MCF 10A (cell line): ENCODE measurements around the gene PPDPF. TPM values are rescaled to one million over a fixed set of nuclear protein-coding genes. Genes with fewer than 3 reads are reported as not detected.

Experiments used
- BruUV-seq: library from RNA; stranded (reverse); fragments of 400-500 nt; replicated peaks from 2 replicates; lab custom pipeline; 2021; lab: Mats Ljungman, UMichigan
- CTCF ChIA-PET: fragments of 300-600 bp; sonication (Branson Sonifier 250); formaldehyde crosslinking; extraction: SDS; loops from one replicate; lab custom pipeline; 2021; ENCODE audit warnings: antibody characterized with exemption, inconsistent platforms; lab: Yijun Ruan, JAX
- POLR2A ChIA-PET: fragments of 300-600, 350-650 bp; sonication (Branson Sonifier 250); formaldehyde crosslinking; extraction: SDS; loops from one replicate; lab custom pipeline; 2020; ENCODE audit warnings: antibody characterized with exemption, inconsistent platforms; lab: Yijun Ruan, JAX
- DNase-seq: peaks from one replicate; pipeline ENCODE4 v3.0.0-alpha.2; 2018; ENCODE audit not compliant: unreplicated experiment
- H3K27ac Mint-ChIP-seq: one replicate; pipeline ENCODE4 v1.8.0; 2022; ENCODE audit warnings: mild to moderate bottlenecking, low read depth, mixed read lengths; ENCODE audit not compliant: unreplicated experiment
- H3K27me3 Mint-ChIP-seq: one replicate; pipeline ENCODE4 v1.8.0; 2022; ENCODE audit warnings: mixed read lengths; ENCODE audit not compliant: insufficient read depth, unreplicated experiment
- H3K36me3 Mint-ChIP-seq: one replicate; pipeline ENCODE4 v1.8.0; 2022; ENCODE audit warnings: mild to moderate bottlenecking, moderate library complexity, mixed read lengths; ENCODE audit not compliant: insufficient read depth, unreplicated experiment
- H3K4me1 Mint-ChIP-seq: one replicate; pipeline ENCODE4 v1.8.0; 2022; ENCODE audit warnings: mixed read lengths; ENCODE audit not compliant: insufficient read depth, unreplicated experiment
- H3K4me3 Mint-ChIP-seq: one replicate; pipeline ENCODE4 v1.8.0; 2022; ENCODE audit warnings: mild to moderate bottlenecking, moderate library complexity, mixed read lengths; ENCODE audit not compliant: unreplicated experiment
- H3K9me3 Mint-ChIP-seq: one replicate; pipeline ENCODE4 v1.8.0; 2022; ENCODE audit warnings: mixed read lengths; ENCODE audit not compliant: unreplicated experiment
- intact Hi-C: fragments of 100-400 bp; cut with micrococcal nuclease; formaldehyde crosslinking; loops from 2 replicates; pipeline ENCODE4 v1.14.1; 2022
- total RNA-seq: library from RNA; stranded (reverse); gene quantifications from 2 replicates; pipeline ENCODE4 v1.2.3, GENCODE V29; 2022
- TF ChIP-seq, protein P1 (sequence below): fragments of 200-600 bp; IDR thresholded peaks from one replicate; pipeline ENCODE4 v1.8.0; 2022; ENCODE audit warnings: antibody characterized with exemption, mild to moderate bottlenecking; ENCODE audit not compliant: unreplicated experiment

Gene PPDPF
- total RNA-seq, 1 experiment from 2014 or later, result 315 TPM

- DNase-seq, result peak; percentile 34
- ChIA-PET POLR2A (no interaction called here), CTCF (interaction anchor here (0.7 to 1.3 kb wide), 2 partner anchors 9 to 13 kb away, joined by 3 read pairs; no protein-coding TSS in a partner anchor)
- Mint-ChIP-seq H3K27ac (no peak within 1 kb of the TSS), H3K9me3 (no peaks in the 10 kb centered on the region), H3K4me1 (peaks cover 21% of the 10 kb centered on the region), H3K27me3 (no peaks in the 10 kb centered on the region), H3K4me3 (no peak within 1 kb of the TSS), H3K36me3 (peaks cover 7% of the 10 kb centered on the region)
- TF ChIP-seq, protein P1, sequence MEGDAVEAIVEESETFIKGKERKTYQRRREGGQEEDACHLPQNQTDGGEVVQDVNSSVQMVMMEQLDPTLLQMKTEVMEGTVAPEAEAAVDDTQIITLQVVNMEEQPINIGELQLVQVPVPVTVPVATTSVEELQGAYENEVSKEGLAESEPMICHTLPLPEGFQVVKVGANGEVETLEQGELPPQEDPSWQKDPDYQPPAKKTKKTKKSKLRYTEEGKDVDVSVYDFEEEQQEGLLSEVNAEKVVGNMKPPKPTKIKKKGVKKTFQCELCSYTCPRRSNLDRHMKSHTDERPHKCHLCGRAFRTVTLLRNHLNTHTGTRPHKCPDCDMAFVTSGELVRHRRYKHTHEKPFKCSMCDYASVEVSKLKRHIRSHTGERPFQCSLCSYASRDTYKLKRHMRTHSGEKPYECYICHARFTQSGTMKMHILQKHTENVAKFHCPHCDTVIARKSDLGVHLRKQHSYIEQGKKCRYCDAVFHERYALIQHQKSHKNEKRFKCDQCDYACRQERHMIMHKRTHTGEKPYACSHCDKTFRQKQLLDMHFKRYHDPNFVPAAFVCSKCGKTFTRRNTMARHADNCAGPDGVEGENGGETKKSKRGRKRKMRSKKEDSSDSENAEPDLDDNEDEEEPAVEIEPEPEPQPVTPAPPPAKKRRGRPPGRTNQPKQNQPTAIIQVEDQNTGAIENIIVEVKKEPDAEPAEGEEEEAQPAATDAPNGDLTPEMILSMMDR, result no peak
- no TSS peak for BruUV-seq
- intact Hi-C loops, result no loop called here
These were observed 27.3 kb downstream of the PPDPF start, which contains the start of gene SRMS for GRCh38 chr20:63547725-63548480. TSS of gene SRMS (minus strand) at chr20:63547749. CDS start at chr20:63547463, 286 bp downstream.

GRCh38 chr20:63548542-63548941 lies 28.0 kb downstream of the PPDPF start:
- BruUV-seq, result no TSS peak
- POLR2A ChIA-PET, result no interaction called here
- Mint-ChIP-seq H3K9me3 (no peaks in the 10 kb centered on the region), H3K4me1 (peaks cover 19% of the 10 kb centered on the region), H3K27ac (no peak overlapping the region), H3K27me3 (no peaks in the 10 kb centered on the region), H3K36me3 (peaks cover 6% of the 10 kb centered on the region), H3K4me3 (no peak overlapping the region)
- DNase-seq, result no peak
- TF ChIP-seq, protein P1, result no peak
- intact Hi-C loops, result no loop called here
- CTCF ChIA-PET, result interaction anchor here (0.7 kb wide), 1 partner anchor 12 kb away, joined by 3 read pairs; no protein-coding TSS in a partner anchor

DNA sequence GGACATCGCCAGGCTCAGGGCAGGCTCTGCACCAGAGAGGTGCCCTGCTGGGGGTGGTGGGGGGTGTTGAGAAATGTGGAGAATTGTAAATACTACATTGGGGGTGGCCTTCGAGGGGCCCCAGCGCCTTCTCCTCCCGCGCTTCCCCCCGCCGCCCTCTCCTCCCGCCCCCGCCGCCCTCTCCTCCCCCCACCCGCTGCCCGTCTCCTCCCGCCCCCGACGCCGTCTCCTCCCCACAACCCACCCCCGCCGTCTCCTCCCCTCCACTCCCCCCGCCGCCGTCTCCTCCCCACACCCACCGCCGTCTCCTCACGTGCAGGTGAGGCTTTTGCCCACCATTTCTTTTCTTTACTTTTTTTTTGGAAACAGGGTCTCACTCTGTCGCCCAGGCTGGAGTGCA lies 28.5 kb downstream of the PPDPF start:
- H3K4me1 Mint-ChIP-seq, result peaks cover 14% of the 10 kb centered on the region
- intact Hi-C loops, result no loop called here
- TF ChIP-seq, protein P1, result no peak
- H3K27me3 Mint-ChIP-seq, result no peaks in the 10 kb centered on the region
- ChIA-PET CTCF (no interaction called here), POLR2A (interaction anchor here (0.7 kb wide), 1 partner anchor 32 kb away, joined by 4 read pairs; no protein-coding TSS in a partner anchor)
- no peaks in the 10 kb centered on the region for H3K9me3 Mint-ChIP-seq
- H3K4me3 Mint-ChIP-seq, result no peak overlapping the region
- H3K27ac Mint-ChIP-seq, result no peak overlapping the region
- BruUV-seq, result no TSS peak
- no peak for DNase-seq
- H3K36me3 Mint-ChIP-seq, result peaks cover 1% of the 10 kb centered on the region

DNA sequence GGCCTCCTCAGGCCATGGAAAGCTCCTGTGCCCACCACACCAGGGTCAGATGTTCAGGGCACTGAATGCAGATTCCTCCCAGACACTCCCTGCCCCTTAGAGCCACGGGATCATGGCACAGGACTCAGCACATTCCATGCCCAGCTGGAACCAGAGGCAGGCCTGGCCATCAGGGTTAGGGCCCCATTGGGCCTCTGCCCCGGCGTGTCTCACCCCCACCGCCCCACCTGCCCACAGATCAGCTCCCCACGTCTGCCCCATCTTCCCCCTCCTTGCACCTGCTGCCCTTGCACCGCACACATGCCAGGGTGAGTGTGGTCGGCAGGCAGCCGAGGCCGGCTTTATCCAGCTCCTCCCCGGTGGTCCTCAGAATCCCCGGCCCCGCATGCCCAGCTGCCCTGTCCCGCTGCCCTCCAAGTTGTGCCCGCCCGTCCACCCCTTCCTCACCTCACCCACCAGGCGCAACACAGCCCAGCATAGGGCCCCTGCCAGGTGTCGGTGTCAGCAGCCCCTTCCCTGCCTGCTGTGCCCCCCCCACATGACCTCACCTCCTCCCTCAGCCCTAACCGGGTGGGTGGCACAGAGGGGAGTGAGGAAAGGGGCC lies 29.2 kb downstream of the PPDPF start:
- H3K4me3 Mint-ChIP-seq, result no peak overlapping the region
- CTCF ChIA-PET, result interaction anchor here (1.8 kb wide), 1 partner anchor 11 kb away, joined by 7 read pairs; no protein-coding TSS in a partner anchor
- no peaks in the 10 kb centered on the region for H3K36me3 Mint-ChIP-seq

More for the DNA sequence above, 29.2 kb downstream of the PPDPF start:
- Mint-ChIP-seq H3K4me1 (peaks cover 9% of the 10 kb centered on the region), H3K27me3 (no peaks in the 10 kb centered on the region), H3K27ac (no peak overlapping the region), H3K9me3 (no peaks in the 10 kb centered on the region)
- no TSS peak for BruUV-seq
- DNase-seq, result no peak
- TF ChIP-seq, protein P1, result no peak
- POLR2A ChIA-PET, result interaction anchor here (0.7 kb wide), 1 partner anchor 31 kb away, joined by 4 read pairs; no protein-coding TSS in a partner anchor
- intact Hi-C loops, result no loop called here
